CD4-positive, alpha-beta memory T cell (primary cell): ENCODE data around the gene FNDC5. TPM values are rescaled to one million over a fixed set of nuclear protein-coding genes. Genes with fewer than 3 reads are reported as not detected.
A peak's percentile ranks its signal among the peaks of the same experiment; 100 is the strongest.

Experiments
- CTCF ChIA-PET: fragments of 350-600 bp; sonication (Branson Sonifier 250); formaldehyde crosslinking; loops from one replicate; lab custom pipeline; 2021; ENCODE audit warnings: inconsistent platforms; ENCODE audit not compliant: partially characterized antibody; lab: Charles Lee
- POLR2A ChIA-PET: fragments of 350-600 bp; sonication (Branson Sonifier 250); formaldehyde crosslinking; loops from one replicate; lab custom pipeline; 2021; ENCODE audit not compliant: partially characterized antibody; lab: Charles Lee
- DNase-seq, 5 donors: peaks; one replicate each; pipeline versions ENCODE4 v3.0.0 to v3.0.0-alpha.2; 2020 to 2022; ENCODE audit warnings: mixed read lengths in 1 of 5
- H3K27ac ChIP-seq: one replicate; pipeline ENCODE4 v1.7.0; 2013; ENCODE audit warnings: low read depth, low read length
- H3K27me3 ChIP-seq: 2 replicates; pipeline ENCODE4 v1.7.0; 2013; ENCODE audit warnings: mild to moderate bottlenecking, low read length, moderate library complexity; ENCODE audit not compliant: insufficient read depth
- H3K36me3 ChIP-seq: 2 replicates; pipeline ENCODE4 v1.7.0; 2013; ENCODE audit warnings: mild to moderate bottlenecking, low read length, moderate library complexity; ENCODE audit not compliant: insufficient read depth
- H3K4me1 ChIP-seq: 2 replicates; pipeline ENCODE4 v1.7.0; 2013; ENCODE audit warnings: mild to moderate bottlenecking, low read length, moderate library complexity; ENCODE audit not compliant: insufficient read depth
- H3K4me3 ChIP-seq, 2 donors: one replicate each; pipeline ENCODE4 v1.7.0; 2013; ENCODE audit warnings: low read length in 2 of 2, mild to moderate bottlenecking in 1 of 2
- H3K9me3 ChIP-seq, 2 donors: one replicate each; pipeline ENCODE4 v1.7.0; 2013; ENCODE audit warnings: low read length in 2 of 2, control low read depth in 1 of 2; ENCODE audit not compliant: control insufficient read depth in 1 of 2
- H3K27ac Mint-ChIP-seq, 7 donors: one replicate each; pipeline ENCODE4 v1.8.0; 2020 to 2021; ENCODE audit warnings: mixed read lengths in 7 of 7, mild to moderate bottlenecking in 6 of 7, inconsistent platforms in 3 of 7, moderate library complexity in 3 of 7
- H3K27me3 Mint-ChIP-seq, 2 donors: one replicate each; pipeline ENCODE4 v1.8.0; 2020 to 2021; ENCODE audit warnings: mixed read lengths in 2 of 2
- H3K36me3 Mint-ChIP-seq, 2 donors: one replicate each; pipeline ENCODE4 v1.8.0; 2020 to 2021; ENCODE audit warnings: mixed read lengths in 2 of 2, inconsistent platforms in 1 of 2, mild to moderate bottlenecking in 1 of 2
- H3K4me1 Mint-ChIP-seq, 4 donors: one replicate each; pipeline ENCODE4 v1.8.0; 2020 to 2021; ENCODE audit warnings: mixed read lengths in 4 of 4, mild to moderate bottlenecking in 1 of 4
- H3K4me3 Mint-ChIP-seq, 8 donors: one replicate each; pipeline ENCODE4 v1.8.0; 2020 to 2021; ENCODE audit warnings: mixed read lengths in 8 of 8, mild to moderate bottlenecking in 7 of 8, moderate library complexity in 6 of 8, inconsistent platforms in 3 of 8
- H3K9me3 Mint-ChIP-seq, 8 donors: one replicate each; pipeline ENCODE4 v1.8.0; 2020 to 2021; ENCODE audit warnings: mixed read lengths in 8 of 8, mild to moderate bottlenecking in 5 of 8, inconsistent platforms in 3 of 8, moderate library complexity in 1 of 8
- intact Hi-C: fragments of 100-400 bp; cut with micrococcal nuclease; formaldehyde crosslinking; loops from one replicate; pipeline ENCODE4 v1.15.1; 2023
- polyA plus RNA-seq, 2 donors: library from polyadenylated mRNA; unstranded; fragments of 300-500 nt; fragmentation: Illumina TruSeq; gene quantifications; one replicate each; pipeline ENCODE4 v1.2.3, GENCODE V29; 2021
- total RNA-seq, 2 experiments: library from RNA; stranded (reverse); gene quantifications; one replicate each; pipeline ENCODE4 v1.2.3, GENCODE V29; 2021

FNDC5 gene
- total and polyA plus RNA-seq, 4 experiments from 2014 or later = not detected

- Histone ChIP-seq H3K36me3 (no peaks in the 10 kb centered on the region), H3K27ac (no peak overlapping the region), H3K27me3 (peaks cover 7% of the 10 kb centered on the region), H3K4me1 (no peaks in the 10 kb centered on the region), H3K4me3 (no peak overlapping the region), H3K9me3 (no peaks in the 10 kb centered on the region)
- ChIA-PET CTCF (interaction anchor here (0.7 to 1.9 kb wide), 2 partner anchors 10 to 169 kb away, joined by 4 to 10 read pairs; no protein-coding TSS in a partner anchor), POLR2A (no interaction called here)
- Mint-ChIP-seq H3K27me3 (peaks cover 17 to 33% of the 10 kb centered on the region in 2 donors), H3K9me3 (no peaks in the 10 kb centered on the region), H3K4me1 (peaks cover 3 to 10% (median 8%) of the 10 kb centered on the region in 4 donors), H3K27ac (no peak overlapping the region), H3K36me3 (no peaks in the 10 kb centered on the region), H3K4me3 (no peak overlapping the region)
- intact Hi-C loops = no loop called here
- no peak for DNase-seq
These were observed 11.4 kb upstream of the FNDC5 start for GRCh38 chr1:32881871-32882850.

GRCh38 chr1:32881291-32881690 lies 10.6 kb upstream of the FNDC5 start:
- no peaks in the 10 kb centered on the region for H3K36me3 ChIP-seq
- ChIA-PET CTCF (interaction anchor here (0.7 to 1.9 kb wide), 2 partner anchors 9 to 169 kb away, joined by 4 to 10 read pairs; no protein-coding TSS in a partner anchor), POLR2A (no interaction called here)
- H3K27me3 Mint-ChIP-seq = peaks cover 15 to 32% of the 10 kb centered on the region in 2 donors
- intact Hi-C loops = no loop called here
- no peak overlapping the region for H3K4me3 Mint-ChIP-seq
- no peak overlapping the region for H3K27ac ChIP-seq
- no peak for DNase-seq
- no peaks in the 10 kb centered on the region for H3K9me3 ChIP-seq
- H3K9me3 Mint-ChIP-seq = no peaks in the 10 kb centered on the region
- no peaks in the 10 kb centered on the region for H3K36me3 Mint-ChIP-seq
- H3K4me1 ChIP-seq = peaks cover 6% of the 10 kb centered on the region
- no peak overlapping the region for H3K4me3 ChIP-seq
- peaks cover 2 to 10% (median 7%) of the 10 kb centered on the region in 4 donors for H3K4me1 Mint-ChIP-seq
- H3K27ac Mint-ChIP-seq = no peak overlapping the region
- H3K27me3 ChIP-seq = peaks cover 7% of the 10 kb centered on the region

GRCh38 chr1:32878637-32879041 lies 7.9 kb upstream of the FNDC5 start:
- Mint-ChIP-seq H3K4me1 (peaks cover 0 to 6% (median 0%) of the 10 kb centered on the region in 4 donors), H3K27me3 (peaks cover 13 to 32% of the 10 kb centered on the region in 2 donors), H3K9me3 (no peaks in the 10 kb centered on the region), H3K27ac (no peak overlapping the region), H3K36me3 (no peaks in the 10 kb centered on the region), H3K4me3 (no peak overlapping the region)
- DNase-seq = no peak
- Histone ChIP-seq H3K9me3 (no peaks in the 10 kb centered on the region), H3K27me3 (peaks cover 4% of the 10 kb centered on the region), H3K4me1 (peaks cover 7% of the 10 kb centered on the region), H3K27ac (no peak overlapping the region), H3K4me3 (no peak overlapping the region), H3K36me3 (no peaks in the 10 kb centered on the region)
- ChIA-PET CTCF (interaction anchor here (0.9 to 1.4 kb wide), 3 partner anchors 14 to 166 kb away, joined by 3 read pairs; no protein-coding TSS in a partner anchor), POLR2A (no interaction called here)
- intact Hi-C loops = no loop called here

GRCh38 chr1:32878183-32878582 lies 7.5 kb upstream of the FNDC5 start:
- no peak overlapping the region for H3K27ac Mint-ChIP-seq

GRCh38 chr1:32877211-32878110 lies 6.7 kb upstream of the FNDC5 start:
- Mint-ChIP-seq H3K36me3 (no peaks in the 10 kb centered on the region), H3K4me1 (peaks cover 0 to 10% (median 1%) of the 10 kb centered on the region in 4 donors), H3K27ac (peak overlapping the region in 1 of 7 donors; percentile 42), H3K27me3 (peaks cover 13 to 32% of the 10 kb centered on the region in 2 donors), H3K9me3 (no peaks in the 10 kb centered on the region), H3K4me3 (no peak overlapping the region)
- H3K4me1 ChIP-seq = peaks cover 7% of the 10 kb centered on the region
- H3K4me3 ChIP-seq = no peak overlapping the region
- intact Hi-C loops = no loop called here
- H3K27ac ChIP-seq = no peak overlapping the region
- CTCF ChIA-PET = interaction anchor here (0.9 to 4.7 kb wide), 6 partner anchors 12 to 208 kb away, joined by 3 to 41 read pairs (median 3); no protein-coding TSS in a partner anchor
- POLR2A ChIA-PET = no interaction called here
- H3K27me3 ChIP-seq = peaks cover 4% of the 10 kb centered on the region
- DNase-seq = no peak
- H3K36me3 ChIP-seq = no peaks in the 10 kb centered on the region
- H3K9me3 ChIP-seq = no peaks in the 10 kb centered on the region

More at GRCh38 chr1:32878183-32878582, 7.5 kb upstream of the FNDC5 start:
- Histone ChIP-seq H3K4me3 (no peak overlapping the region), H3K4me1 (peaks cover 7% of the 10 kb centered on the region), H3K27me3 (peaks cover 4% of the 10 kb centered on the region), H3K9me3 (no peaks in the 10 kb centered on the region), H3K36me3 (no peaks in the 10 kb centered on the region), H3K27ac (no peak overlapping the region)
- ChIA-PET POLR2A (no interaction called here), CTCF (interaction anchor here (0.9 to 1.4 kb wide), 3 partner anchors 14 to 165 kb away, joined by 3 read pairs; no protein-coding TSS in a partner anchor)
- DNase-seq = no peak
- Mint-ChIP-seq H3K36me3 (no peaks in the 10 kb centered on the region), H3K4me1 (peaks cover 0 to 6% (median 0%) of the 10 kb centered on the region in 4 donors), H3K27me3 (peaks cover 9 to 29% of the 10 kb centered on the region in 2 donors), H3K9me3 (no peaks in the 10 kb centered on the region), H3K4me3 (no peak overlapping the region)
- intact Hi-C loops = no loop called here

- intact Hi-C loops = no loop called here
- Histone ChIP-seq H3K27me3 (peaks cover 8% of the 10 kb centered on the region), H3K4me1 (peaks cover 7% of the 10 kb centered on the region), H3K36me3 (no peaks in the 10 kb centered on the region), H3K9me3 (no peaks in the 10 kb centered on the region), H3K27ac (no peak overlapping the region), H3K4me3 (no peak overlapping the region)
- H3K27me3 Mint-ChIP-seq = peaks cover 19 to 37% of the 10 kb centered on the region in 2 donors
- peaks cover 2 to 11% (median 4%) of the 10 kb centered on the region in 4 donors for H3K4me1 Mint-ChIP-seq
- H3K27ac Mint-ChIP-seq = no peak overlapping the region
- H3K4me3 Mint-ChIP-seq = peak overlapping the region in 1 of 8 donors; percentile 39
- peak in 4 of 5 donors; percentile 44 to 57 (median 52) for DNase-seq
- POLR2A ChIA-PET = no interaction called here
- H3K36me3 Mint-ChIP-seq = no peaks in the 10 kb centered on the region
- CTCF ChIA-PET = interaction anchor here (1.3 to 4.7 kb wide), 6 partner anchors 8 to 209 kb away, joined by 3 to 41 read pairs (median 4); no protein-coding TSS in a partner anchor
- no peaks in the 10 kb centered on the region for H3K9me3 Mint-ChIP-seq
These were observed 5.9 kb upstream of the FNDC5 start for GRCh38 chr1:32876341-32877210.
